Measurements from ENCODE around the gene ELF5. TPM values are rescaled to one million over a fixed set of nuclear protein-coding genes. Genes with fewer than 3 reads are reported as not detected.

Gene ELF5
- total RNA-seq, 4 donors from 2014 or later = not detected

DNA sequence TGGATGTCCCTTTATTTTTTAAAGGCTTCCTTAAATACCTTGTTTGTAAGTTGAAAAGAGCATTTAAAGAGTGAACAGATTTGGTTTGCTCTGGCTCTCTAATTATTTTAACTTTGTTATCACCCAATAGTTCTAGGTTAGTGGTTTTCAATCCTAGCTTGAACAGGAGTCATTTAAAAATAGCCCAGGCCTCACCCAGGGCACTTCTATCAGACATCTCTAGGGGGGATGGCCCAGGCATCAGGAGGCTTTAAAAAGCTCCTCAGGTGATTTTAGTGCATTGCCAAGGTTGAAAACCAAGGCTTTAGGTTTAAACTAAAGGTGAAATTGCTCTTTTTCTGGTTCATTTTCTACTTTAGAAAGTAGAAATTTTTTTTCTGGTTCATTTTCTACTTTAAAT is 66.5 kb downstream of the ELF5 start:
- TF ChIP-seq EP300 (IDR thresholded peaks at IDR 0.05; ENCODE audit: low read depth) (no peak), POLR2A (IDR thresholded peaks at IDR 0.05) (no peak), POLR2AphosphoS5 (IDR thresholded peaks at IDR 0.05) (no peak)
- TF ChIP-seq, protein P1, sequence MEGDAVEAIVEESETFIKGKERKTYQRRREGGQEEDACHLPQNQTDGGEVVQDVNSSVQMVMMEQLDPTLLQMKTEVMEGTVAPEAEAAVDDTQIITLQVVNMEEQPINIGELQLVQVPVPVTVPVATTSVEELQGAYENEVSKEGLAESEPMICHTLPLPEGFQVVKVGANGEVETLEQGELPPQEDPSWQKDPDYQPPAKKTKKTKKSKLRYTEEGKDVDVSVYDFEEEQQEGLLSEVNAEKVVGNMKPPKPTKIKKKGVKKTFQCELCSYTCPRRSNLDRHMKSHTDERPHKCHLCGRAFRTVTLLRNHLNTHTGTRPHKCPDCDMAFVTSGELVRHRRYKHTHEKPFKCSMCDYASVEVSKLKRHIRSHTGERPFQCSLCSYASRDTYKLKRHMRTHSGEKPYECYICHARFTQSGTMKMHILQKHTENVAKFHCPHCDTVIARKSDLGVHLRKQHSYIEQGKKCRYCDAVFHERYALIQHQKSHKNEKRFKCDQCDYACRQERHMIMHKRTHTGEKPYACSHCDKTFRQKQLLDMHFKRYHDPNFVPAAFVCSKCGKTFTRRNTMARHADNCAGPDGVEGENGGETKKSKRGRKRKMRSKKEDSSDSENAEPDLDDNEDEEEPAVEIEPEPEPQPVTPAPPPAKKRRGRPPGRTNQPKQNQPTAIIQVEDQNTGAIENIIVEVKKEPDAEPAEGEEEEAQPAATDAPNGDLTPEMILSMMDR (IDR thresholded peaks at IDR 0.05) = no peak
- Histone ChIP-seq H3K4me3 (no peak overlapping the region), H3K27ac (no peak overlapping the region), H3K27me3 (no peaks in the 10 kb centered on the region), H3K36me3 (peaks cover 0 to 27% (median 13%) of the 10 kb centered on the region in 4 donors), H3K9me3 (no peaks in the 10 kb centered on the region), H3K4me1 (peaks cover 0 to 19% (median 0%) of the 10 kb centered on the region in 4 donors)
- intact Hi-C loops (cut with DNase I; ENCODE audit: low total_unique reads) (no loop called here), in situ Hi-C loops (cut with MboI; ENCODE audit: low pct_ligation_motif_present in 1 of 4, low pct_unique_long_range_greater_than_20kb in 1 of 4, low sequenced_read_pairs in 3 of 4) (no loop called here)
- DNase-seq = no peak

DNA sequence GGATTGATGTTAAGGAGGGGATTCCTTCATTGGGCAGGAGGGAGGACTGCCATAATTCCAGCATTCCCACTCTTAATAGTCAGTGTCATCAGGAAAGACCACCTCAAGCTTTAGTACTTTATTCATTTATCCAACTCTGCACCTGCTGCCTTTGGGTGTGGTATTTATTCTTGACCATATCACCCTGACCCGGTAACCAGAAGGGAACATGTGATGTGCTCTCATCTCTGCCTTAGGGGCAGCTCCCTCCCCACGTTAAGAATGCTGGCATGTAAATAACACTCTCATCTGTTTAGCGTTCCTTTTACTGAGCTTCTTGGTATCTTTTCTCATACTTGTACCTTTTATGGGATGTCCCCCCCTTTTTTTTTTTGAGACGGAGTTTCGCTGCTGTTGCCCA is 67.2 kb downstream of the ELF5 start:
- TF ChIP-seq EP300 (IDR thresholded peaks at IDR 0.05; ENCODE audit: low read depth) (no peak), POLR2A (IDR thresholded peaks at IDR 0.05) (no peak), POLR2AphosphoS5 (IDR thresholded peaks at IDR 0.05) (no peak)
- TF ChIP-seq, protein P1 (IDR thresholded peaks at IDR 0.05) = no peak
- H3K4me1 ChIP-seq = peaks cover 0 to 22% (median 0%) of the 10 kb centered on the region in 4 donors
- DNase-seq = no peak
- WGBS, 2 donors (ENCODE audit: low coverage in 1 of 2) = 59 to 76% methylated on average over 5 of the region's 5 CpGs
- peaks cover 0 to 21% (median 10%) of the 10 kb centered on the region in 4 donors for H3K36me3 ChIP-seq
- intact Hi-C loops (cut with DNase I; ENCODE audit: low total_unique reads) (no loop called here), in situ Hi-C loops (cut with MboI; ENCODE audit: low pct_ligation_motif_present in 1 of 4, low pct_unique_long_range_greater_than_20kb in 1 of 4, low sequenced_read_pairs in 3 of 4) (no loop called here)
- no peaks in the 10 kb centered on the region for H3K27me3 ChIP-seq
- no peak overlapping the region for H3K4me3 ChIP-seq
- no peaks in the 10 kb centered on the region for H3K9me3 ChIP-seq
- no peak overlapping the region for H3K27ac ChIP-seq

DNA sequence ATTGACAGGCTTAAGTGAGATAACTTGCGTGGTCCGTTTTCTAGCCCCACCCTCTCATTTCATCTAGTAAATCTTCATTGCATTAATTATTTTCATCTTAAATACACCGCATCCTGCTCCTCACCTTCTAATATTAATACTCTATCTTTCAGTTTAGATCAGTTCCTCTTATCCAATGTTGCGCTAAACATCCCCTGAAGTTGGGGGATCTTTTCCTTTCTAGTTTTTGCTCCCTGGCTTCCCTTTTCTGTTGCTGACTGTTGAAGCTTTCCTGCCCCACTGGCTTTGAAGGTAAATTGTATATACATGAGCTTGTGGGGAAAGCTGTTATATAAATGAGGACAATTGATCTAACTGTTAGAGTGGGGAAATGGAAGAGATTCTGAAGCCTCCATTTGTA is 67.6 kb downstream of the ELF5 start:
- intact Hi-C loops (cut with DNase I; ENCODE audit: low total_unique reads) = no loop called here
- in situ Hi-C loops (cut with MboI; ENCODE audit: low pct_ligation_motif_present in 1 of 4, low pct_unique_long_range_greater_than_20kb in 1 of 4, low sequenced_read_pairs in 3 of 4) = no loop called here
- WGBS, 2 donors (ENCODE audit: low coverage in 1 of 2) = 78 to 80% methylated on average over 4 of the region's 4 CpGs

DNA sequence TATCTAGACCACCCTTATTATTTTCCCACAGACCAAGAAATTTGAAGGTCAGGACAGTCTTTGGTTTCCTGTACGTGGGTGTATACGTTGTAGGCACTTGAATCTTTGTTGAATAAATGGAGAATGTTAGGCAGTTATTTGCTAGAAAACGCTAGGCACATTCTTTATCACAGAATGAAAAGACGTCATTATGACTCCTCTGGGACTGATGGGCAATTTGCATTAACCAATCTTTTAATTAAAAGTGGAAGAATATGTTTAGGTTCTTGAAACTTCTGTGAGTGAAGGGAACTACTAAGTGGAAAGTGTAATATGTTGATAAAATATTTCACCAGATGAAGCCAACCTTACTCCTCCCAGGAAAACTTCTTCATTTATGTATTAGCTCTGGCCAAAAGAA is 69.2 kb downstream of the ELF5 start:
- Histone ChIP-seq H3K27ac (no peak overlapping the region), H3K36me3 (peaks cover 0 to 2% (median under 1%) of the 10 kb centered on the region in 4 donors), H3K4me3 (no peak overlapping the region), H3K27me3 (no peaks in the 10 kb centered on the region), H3K9me3 (no peaks in the 10 kb centered on the region), H3K4me1 (peaks cover 8 to 42% (median 12%) of the 10 kb centered on the region in 4 donors)
- intact Hi-C loops (cut with DNase I; ENCODE audit: low total_unique reads) (no loop called here), in situ Hi-C loops (cut with MboI; ENCODE audit: low pct_ligation_motif_present in 1 of 4, low pct_unique_long_range_greater_than_20kb in 1 of 4, low sequenced_read_pairs in 3 of 4) (no loop called here)
- TF ChIP-seq POLR2A (IDR thresholded peaks at IDR 0.05) = no peak
- TF ChIP-seq POLR2AphosphoS5 (IDR thresholded peaks at IDR 0.05) = no peak
- no peak for TF ChIP-seq EP300 (IDR thresholded peaks at IDR 0.05; ENCODE audit: low read depth)
- TF ChIP-seq, protein P1 (IDR thresholded peaks at IDR 0.05) = no peak
- WGBS, 2 donors (ENCODE audit: low coverage in 1 of 2) = 67 to 83% methylated on average over 4 of the region's 4 CpGs
- DNase-seq = no peak

More for the DNA sequence above, 67.6 kb downstream of the ELF5 start:
- no peak overlapping the region for H3K4me3 ChIP-seq
- H3K4me1 ChIP-seq = peaks cover 0 to 26% (median 2%) of the 10 kb centered on the region in 4 donors
- no peak for DNase-seq
- no peak overlapping the region for H3K27ac ChIP-seq
- H3K27me3 ChIP-seq = no peaks in the 10 kb centered on the region
- no peak for TF ChIP-seq EP300 (IDR thresholded peaks at IDR 0.05; ENCODE audit: low read depth)
- TF ChIP-seq, protein P1 (IDR thresholded peaks at IDR 0.05) = no peak
- TF ChIP-seq POLR2A (IDR thresholded peaks at IDR 0.05) = no peak
- no peak for TF ChIP-seq POLR2AphosphoS5 (IDR thresholded peaks at IDR 0.05)
- H3K36me3 ChIP-seq = peaks cover 0 to 17% (median 8%) of the 10 kb centered on the region in 4 donors
- H3K9me3 ChIP-seq = no peaks in the 10 kb centered on the region

All from transverse colon (tissue), 4 donors.